Suprapubic skin (tissue), 4 donors: Measurements from ENCODE around the gene SGPL1. TPM values are rescaled to one million over a fixed set of nuclear protein-coding genes. Genes with fewer than 3 reads are reported as not detected.

ENCODE experiments used
- DNase-seq, 2 donors: peaks; one replicate each; pipeline ENCODE4 v3.0.0-alpha.2; 2019; ENCODE audit warnings: low spot score in 2 of 2
- H3K27ac ChIP-seq: fragments of 200-600 bp; sonication (generic); one replicate; pipeline ENCODE4 v1.5.1; 2019
- H3K27me3 ChIP-seq: fragments of 200-600 bp; sonication (generic); one replicate; pipeline ENCODE4 v1.5.1; 2019
- H3K36me3 ChIP-seq: fragments of 200-600 bp; sonication (generic); one replicate; pipeline ENCODE4 v1.5.1; 2019
- H3K4me1 ChIP-seq: fragments of 200-600 bp; sonication (generic); one replicate; pipeline ENCODE4 v1.5.1; 2019
- H3K4me3 ChIP-seq: fragments of 200-600 bp; sonication (generic); one replicate; pipeline ENCODE4 v1.5.1; 2019; ENCODE audit warnings: mild to moderate bottlenecking
- H3K9me3 ChIP-seq: fragments of 200-600 bp; sonication (generic); one replicate; pipeline ENCODE4 v1.5.1; 2019
- CTCF ChIP-seq, 2 donors: fragments of 200-600 bp in 1 of 2; fragments of 450-650 bp in 1 of 2; sonication (generic) in 1 of 2; IDR thresholded peaks; one replicate each; pipeline ENCODE4 v1.5.1; 2016 to 2019; ENCODE audit warnings: antibody characterized with exemption in 2 of 2, mild to moderate bottlenecking in 1 of 2, moderate library complexity in 1 of 2
- EP300 ChIP-seq: sonication (generic); formaldehyde crosslinking; IDR thresholded peaks from one replicate; pipeline ENCODE4 v1.6.1; 2017; ENCODE audit warnings: antibody characterized with exemption
- POLR2A ChIP-seq, 2 donors: fragments of 450-650 bp; IDR thresholded peaks; one replicate each; pipeline ENCODE4 v1.6.1; 2017; ENCODE audit warnings: antibody characterized with exemption in 2 of 2, mild to moderate bottlenecking in 2 of 2, moderate library complexity in 2 of 2
- POLR2AphosphoS5 ChIP-seq, 3 donors: sonication (generic); formaldehyde crosslinking; IDR thresholded peaks; one replicate each; pipeline ENCODE4 v1.6.1; 2017; ENCODE audit warnings: antibody characterized with exemption in 3 of 3
- WGBS: methylation state at CpG from one replicate; pipeline ENCODE4 v1.1.5; 2018; 5-methylcytosine and 5-hydroxymethylcytosine counted together
- total RNA-seq, 4 donors: library from RNA; depleted of rRNA; stranded (reverse); fragments of >200 nt; gene quantifications; one replicate each; pipeline ENCODE4 v1.1.0, GENCODE V29; 2016

SGPL1 gene
- total RNA-seq, 4 donors from 2014 or later = 54.4 to 80.1 (median 59.6) TPM

GRCh38 chr10:70807556-70807955, 8.2 kb upstream of the SGPL1 start:
- no peak for TF ChIP-seq POLR2A (IDR thresholded peaks at IDR 0.05)
- no peak for TF ChIP-seq POLR2AphosphoS5 (IDR thresholded peaks at IDR 0.05)
- no peak for TF ChIP-seq CTCF (IDR thresholded peaks at IDR 0.05)
- no peak for TF ChIP-seq EP300
- no peak for DNase-seq

GRCh38 chr10:70809011-70809611, 6.6 kb upstream of the SGPL1 start:
- no peak for TF ChIP-seq CTCF (IDR thresholded peaks at IDR 0.05)
- TF ChIP-seq POLR2A (IDR thresholded peaks at IDR 0.05) = no peak
- TF ChIP-seq EP300 = no peak
- TF ChIP-seq POLR2AphosphoS5 (IDR thresholded peaks at IDR 0.05) = no peak
- Histone ChIP-seq H3K27ac (no peak overlapping the region), H3K4me1 (peaks cover 17% of the 10 kb centered on the region), H3K9me3 (no peaks in the 10 kb centered on the region), H3K36me3 (no peaks in the 10 kb centered on the region), H3K27me3 (no peaks in the 10 kb centered on the region), H3K4me3 (no peak overlapping the region)
- WGBS = 79% methylated on average over 6 of the region's 6 CpGs
- DNase-seq = no peak

More at GRCh38 chr10:70807556-70807955, 8.2 kb upstream of the SGPL1 start:
- no peak overlapping the region for H3K27ac ChIP-seq
- 77% methylated on average over 3 of the region's 3 CpGs for WGBS
- H3K27me3 ChIP-seq = no peaks in the 10 kb centered on the region
- no peak overlapping the region for H3K4me3 ChIP-seq
- peaks cover 21% of the 10 kb centered on the region for H3K4me1 ChIP-seq
- no peaks in the 10 kb centered on the region for H3K9me3 ChIP-seq
- no peaks in the 10 kb centered on the region for H3K36me3 ChIP-seq

GRCh38 chr10:70809726-70810125, 6.0 kb upstream of the SGPL1 start:
- peaks cover 17% of the 10 kb centered on the region for H3K4me1 ChIP-seq
- no peaks in the 10 kb centered on the region for H3K36me3 ChIP-seq
- no peak overlapping the region for H3K27ac ChIP-seq
- no peak for DNase-seq
- TF ChIP-seq CTCF (IDR thresholded peaks at IDR 0.05) (no peak), POLR2AphosphoS5 (IDR thresholded peaks at IDR 0.05) (no peak), EP300 (no peak), POLR2A (IDR thresholded peaks at IDR 0.05) (no peak)
- H3K4me3 ChIP-seq = no peak overlapping the region
- no peaks in the 10 kb centered on the region for H3K9me3 ChIP-seq
- H3K27me3 ChIP-seq = no peaks in the 10 kb centered on the region
- WGBS = 92% methylated on average over 2 of the region's 2 CpGs

GRCh38 chr10:70810967-70811366, 4.8 kb upstream of the SGPL1 start:
- no peak for TF ChIP-seq EP300
- no peak for TF ChIP-seq CTCF (IDR thresholded peaks at IDR 0.05)
- no peak for TF ChIP-seq POLR2A (IDR thresholded peaks at IDR 0.05)
- TF ChIP-seq POLR2AphosphoS5 (IDR thresholded peaks at IDR 0.05) = no peak
- H3K27me3 ChIP-seq = no peaks in the 10 kb centered on the region
- H3K9me3 ChIP-seq = no peaks in the 10 kb centered on the region
- no peaks in the 10 kb centered on the region for H3K36me3 ChIP-seq
- no peak overlapping the region for H3K27ac ChIP-seq
- H3K4me1 ChIP-seq = peaks cover 10% of the 10 kb centered on the region
- no peak for DNase-seq
- H3K4me3 ChIP-seq = no peak overlapping the region
- 47% methylated on average over 1 of the region's 1 CpG for WGBS

- TF ChIP-seq POLR2AphosphoS5 (IDR thresholded peaks at IDR 0.05) = no peak
- no peak for TF ChIP-seq CTCF (IDR thresholded peaks at IDR 0.05)
- TF ChIP-seq EP300 = no peak
- no peak for TF ChIP-seq POLR2A (IDR thresholded peaks at IDR 0.05)
- no peak overlapping the region for H3K27ac ChIP-seq
- WGBS = 74% methylated on average over 3 of the region's 3 CpGs
- H3K9me3 ChIP-seq = no peaks in the 10 kb centered on the region
- H3K27me3 ChIP-seq = no peaks in the 10 kb centered on the region
- no peak for DNase-seq
- H3K4me3 ChIP-seq = no peak overlapping the region
- H3K4me1 ChIP-seq = peaks cover 9% of the 10 kb centered on the region
- no peaks in the 10 kb centered on the region for H3K36me3 ChIP-seq
These were observed 3.9 kb upstream of the SGPL1 start for GRCh38 chr10:70811881-70812280.
